AG04449 (cell line): ENCODE results near the gene ZNF516.

ENCODE experiments used
- CTCF ChIA-PET: fragments of 350-600 bp; formaldehyde crosslinking; extraction: SDS; loops from one replicate; lab custom pipeline; 2021; ENCODE audit warnings: antibody characterized with exemption; lab: Yijun Ruan, JAX
- POLR2A ChIA-PET: fragments of 400-600, 350-600 bp; formaldehyde crosslinking; extraction: SDS; loops from one replicate; lab custom pipeline; 2020; ENCODE audit warnings: antibody characterized with exemption, inconsistent platforms; lab: Yijun Ruan, JAX
- DNase-seq: peaks from one replicate; pipeline ENCODE4 v3.0.0-alpha.2; 2010; ENCODE audit warnings: low read depth, low spot score
- H3K4me3 ChIP-seq: 2 replicates; pipeline ENCODE4 v1.5.1; 2011; ENCODE audit warnings: low read depth, mild to moderate bottlenecking, control low read depth, low read length
- CTCF ChIP-seq: IDR thresholded peaks from one replicate; pipeline ENCODE4 v1.5.1; 2011; ENCODE audit warnings: mild to moderate bottlenecking, moderate library complexity, low read length, control low read depth, inconsistent platforms; ENCODE audit not compliant: insufficient read depth; ENCODE audit errors: missing control alignments

Gene ZNF516

GRCh38 chr18:76448256-76449110, 46.6 kb downstream of the ZNF516 start:
- no peak overlapping the region for H3K4me3 ChIP-seq
- CTCF ChIA-PET, result no interaction called here
- TF ChIP-seq CTCF, result no peak
- POLR2A ChIA-PET, result no interaction called here
- DNase-seq, result no peak

- DNase-seq, result no peak
- ChIA-PET CTCF (interaction anchor here (1.3 to 1.5 kb wide), 2 partner anchors 8 to 14 kb away, joined by 3 to 4 read pairs; no protein-coding TSS in a partner anchor), POLR2A (no interaction called here)
- H3K4me3 ChIP-seq, result no peak overlapping the region
- TF ChIP-seq CTCF, result no peak
Observed at GRCh38 chr18:76447258-76447890, 47.7 kb downstream of the ZNF516 start.

GRCh38 chr18:76446321-76447257, 48.5 kb downstream of the ZNF516 start:
- TF ChIP-seq CTCF, result no peak
- no peak for DNase-seq
- ChIA-PET POLR2A (no interaction called here), CTCF (interaction anchor here (1.3 to 1.5 kb wide), 4 partner anchors 8 to 20 kb away, joined by 3 to 6 read pairs (median 4); no protein-coding TSS in a partner anchor)
- no peak overlapping the region for H3K4me3 ChIP-seq

GRCh38 chr18:76445741-76446232, 49.3 kb downstream of the ZNF516 start:
- no peak for TF ChIP-seq CTCF
- H3K4me3 ChIP-seq, result peak overlapping the region; percentile 27
- ChIA-PET CTCF (interaction anchor here (0.7 to 1.5 kb wide), 5 partner anchors 9 to 31 kb away, joined by 3 to 6 read pairs (median 4); no protein-coding TSS in a partner anchor), POLR2A (no interaction called here)
- no peak for DNase-seq

GRCh38 chr18:76445275-76445674, 49.8 kb downstream of the ZNF516 start:
- TF ChIP-seq CTCF, result no peak
- DNase-seq, result peak; percentile 67
- ChIA-PET POLR2A (no interaction called here), CTCF (interaction anchor here (0.7 to 1.5 kb wide), 4 partner anchors 9 to 31 kb away, joined by 3 to 6 read pairs (median 4); no protein-coding TSS in a partner anchor)
- H3K4me3 ChIP-seq, result peak overlapping the region; percentile 27
